HEK293 (cell line): ENCODE measurements around the gene IRX5.

Experiments used
- CTCF ChIA-PET: fragments of 350-600 bp; formaldehyde crosslinking; extraction: SDS; loops from one replicate; lab custom pipeline; 2021; ENCODE audit warnings: antibody characterized with exemption; lab: Yijun Ruan, JAX
- POLR2A ChIA-PET: fragments of 300-600 bp; formaldehyde crosslinking; extraction: SDS; loops from one replicate; lab custom pipeline; 2020; ENCODE audit warnings: antibody characterized with exemption, inconsistent platforms; lab: Yijun Ruan, JAX
- H3K27ac ChIP-seq: fragments of 200-500 bp; sonication (Bioruptor generic); 2 replicates; pipeline ENCODE4 v1.5.1; 2014; ENCODE audit warnings: low read depth, low read length, control low read depth, inconsistent platforms; ENCODE audit errors: extremely low read depth
- H3K36me3 ChIP-seq, 2 experiments: fragments of 200-500 bp in 1 of 2; sonication (Bioruptor generic) in 1 of 2; 1 replicate in 1 of 2; 2 replicates in 1 of 2; pipeline ENCODE4 v1.5.1; 2014 to 2017; ENCODE audit warnings: inconsistent platforms in 2 of 2, low read length in 2 of 2; ENCODE audit not compliant: control insufficient read depth in 2 of 2, insufficient read depth in 1 of 2
- H3K4me1 ChIP-seq: fragments of 200-500 bp; sonication (Bioruptor generic); 2 replicates; pipeline ENCODE4 v1.5.1; 2014; ENCODE audit warnings: mild to moderate bottlenecking, low read length, inconsistent platforms; ENCODE audit not compliant: control insufficient read depth, insufficient read depth
- H3K4me3 ChIP-seq: 2 replicates; pipeline ENCODE4 v1.5.1; 2011; ENCODE audit warnings: low read depth, mild to moderate bottlenecking, control low read depth, low read length, moderate library complexity
- H3K9me3 ChIP-seq: fragments of 200-500 bp; sonication (Bioruptor generic); 2 replicates; pipeline ENCODE4 v1.5.1; 2014; ENCODE audit warnings: low read depth, low read length, inconsistent platforms; ENCODE audit not compliant: control insufficient read depth, insufficient read depth
- BCL11A ChIP-seq: fragments of 450-650 bp; formaldehyde crosslinking; IDR thresholded peaks from 2 replicates; pipeline ENCODE4 v1.5.1; 2016; ENCODE audit warnings: low read depth, missing biosample characterization, missing genetic modification characterization
- EGR2 ChIP-seq: fragments of 450-650 bp; formaldehyde crosslinking; IDR thresholded peaks from 2 replicates; pipeline ENCODE4 v1.5.1; 2016; ENCODE audit warnings: low read depth, missing biosample characterization, missing genetic modification characterization
- GLI2 ChIP-seq: fragments of 450-650 bp; formaldehyde crosslinking; IDR thresholded peaks from 2 replicates; pipeline ENCODE4; 2017; ENCODE audit warnings: missing biosample characterization, missing genetic modification characterization, low read depth, borderline replicate concordance
- KLF16 ChIP-seq: fragments of 450-650 bp; formaldehyde crosslinking; IDR thresholded peaks from 2 replicates; pipeline ENCODE4 v1.5.1; 2017; ENCODE audit warnings: missing biosample characterization, missing genetic modification characterization
- OVOL3 ChIP-seq: fragments of 450-650 bp; formaldehyde crosslinking; IDR thresholded peaks from 2 replicates; pipeline ENCODE4 v1.5.1; 2016; ENCODE audit warnings: missing biosample characterization, missing genetic modification characterization
- PBX3 ChIP-seq: sonication (generic); formaldehyde crosslinking; IDR thresholded peaks from 2 replicates; pipeline ENCODE4 v1.8.1; 2022; ENCODE audit warnings: mild to moderate bottlenecking, moderate library complexity, missing genetic modification reagents
- PRDM6 ChIP-seq: fragments of 450-650 bp; formaldehyde crosslinking; IDR thresholded peaks from 2 replicates; pipeline ENCODE4 v1.5.1; 2017; ENCODE audit warnings: missing biosample characterization, missing genetic modification characterization
- RBAK ChIP-seq: fragments of 450-650 bp; formaldehyde crosslinking; IDR thresholded peaks from 2 replicates; pipeline ENCODE4 v1.5.1; 2016; ENCODE audit warnings: missing biosample characterization, missing genetic modification characterization
- SCRT2 ChIP-seq: fragments of 450-650 bp; formaldehyde crosslinking; IDR thresholded peaks from 2 replicates; pipeline ENCODE4 v1.5.1; 2016; ENCODE audit warnings: missing biosample characterization, missing genetic modification characterization
- TRIM28 ChIP-seq: IDR thresholded peaks from 2 replicates; pipeline ENCODE4 v1.6.1; 2011; ENCODE audit warnings: low read length, control low read depth, borderline replicate concordance
- TSHZ1 ChIP-seq: fragments of 450-650 bp; formaldehyde crosslinking; IDR thresholded peaks from 2 replicates; pipeline ENCODE4 v1.5.1; 2016; ENCODE audit warnings: missing biosample characterization, missing genetic modification characterization, borderline replicate concordance
- WT1 ChIP-seq: fragments of 450-650 bp; formaldehyde crosslinking; IDR thresholded peaks from 2 replicates; pipeline ENCODE4 v1.5.1; 2016; ENCODE audit warnings: missing biosample characterization, missing genetic modification characterization
- ZBTB1 ChIP-seq: fragments of 450-650 bp; formaldehyde crosslinking; IDR thresholded peaks from 2 replicates; pipeline ENCODE4 v1.5.1; 2016; ENCODE audit warnings: missing biosample characterization, missing genetic modification characterization
- ZBTB26 ChIP-seq: fragments of 450-650 bp; formaldehyde crosslinking; optimal IDR thresholded peaks from 2 replicates; pipeline ENCODE3; 2016; ENCODE audit warnings: missing biosample characterization, mild to moderate bottlenecking, missing genetic modification characterization
- ZEB2 ChIP-seq: fragments of 450-650 bp; formaldehyde crosslinking; IDR thresholded peaks from 2 replicates; pipeline ENCODE4 v1.5.1; 2016; ENCODE audit warnings: missing biosample characterization, missing genetic modification characterization
- ZNF114 ChIP-seq: fragments of 450-650 bp; formaldehyde crosslinking; IDR thresholded peaks from 2 replicates; pipeline ENCODE4 v1.5.0; 2017; ENCODE audit warnings: missing biosample characterization, missing genetic modification characterization
- ZNF140 ChIP-seq: fragments of 450-650 bp; formaldehyde crosslinking; IDR thresholded peaks from 2 replicates; pipeline ENCODE4 v1.5.1; 2016; ENCODE audit warnings: missing biosample characterization, missing genetic modification characterization
- ZNF350 ChIP-seq: fragments of 450-650 bp; formaldehyde crosslinking; IDR thresholded peaks from 2 replicates; pipeline ENCODE4 v1.5.0; 2017; ENCODE audit warnings: missing biosample characterization, mild to moderate bottlenecking, missing genetic modification characterization
- ZNF354C ChIP-seq: fragments of 450-650 bp; formaldehyde crosslinking; IDR thresholded peaks from 2 replicates; pipeline ENCODE4 v1.5.1; 2016; ENCODE audit warnings: missing biosample characterization, missing genetic modification characterization, low read depth, borderline replicate concordance
- ZNF37A ChIP-seq: fragments of 450-650 bp; IDR thresholded peaks from 2 replicates; pipeline ENCODE4 v1.5.1; 2018; ENCODE audit warnings: missing biosample characterization, missing genetic modification characterization
- ZNF391 ChIP-seq: fragments of 450-650 bp; formaldehyde crosslinking; IDR thresholded peaks from 2 replicates; pipeline ENCODE4 v1.5.1; 2016; ENCODE audit warnings: low read depth, missing biosample characterization, missing genetic modification characterization, borderline replicate concordance
- ZNF48 ChIP-seq: fragments of 450-650 bp; formaldehyde crosslinking; IDR thresholded peaks from 2 replicates; pipeline ENCODE4 v1.5.1; 2016; ENCODE audit warnings: missing biosample characterization, missing genetic modification characterization
- ZNF580 ChIP-seq: fragments of 450-650 bp; formaldehyde crosslinking; IDR thresholded peaks from 2 replicates; pipeline ENCODE4 v1.5.1; 2016; ENCODE audit warnings: missing biosample characterization, missing genetic modification characterization
- ZNF629 ChIP-seq: fragments of 450-650 bp; formaldehyde crosslinking; IDR thresholded peaks from 2 replicates; pipeline ENCODE4 v1.5.1; 2017; ENCODE audit warnings: missing biosample characterization, missing genetic modification characterization
- ZNF707 ChIP-seq: fragments of 450-650 bp; formaldehyde crosslinking; IDR thresholded peaks from 2 replicates; pipeline ENCODE4 v1.5.1; 2016; ENCODE audit warnings: missing biosample characterization, missing genetic modification characterization
- ZNF777 ChIP-seq: fragments of 450-650 bp; formaldehyde crosslinking; IDR thresholded peaks from 2 replicates; pipeline ENCODE4 v1.5.1; 2017; ENCODE audit warnings: missing biosample characterization, missing genetic modification characterization, borderline replicate concordance
- ZNF792 ChIP-seq: fragments of 450-650 bp; formaldehyde crosslinking; IDR thresholded peaks from 2 replicates; pipeline ENCODE4 v1.5.1; 2016; ENCODE audit warnings: missing biosample characterization, missing genetic modification characterization

The IRX5 gene

GRCh38 chr16:54953461-54953860 lies 22.8 kb downstream of the IRX5 start:
- no peaks in the 10 kb centered on the region for H3K4me1 ChIP-seq
- no peaks in the 10 kb centered on the region for H3K9me3 ChIP-seq
- POLR2A ChIA-PET = no interaction called here
- H3K4me3 ChIP-seq = no peak overlapping the region
- H3K36me3 ChIP-seq = no peaks in the 10 kb centered on the region
- H3K27ac ChIP-seq = no peak overlapping the region
- TF ChIP-seq RBAK (tag by site-specific recombination) = no peak
- no peak for TF ChIP-seq EGR2 (tag by site-specific recombination)
- TF ChIP-seq ZBTB26 (tag by site-specific recombination) = no peak
- TF ChIP-seq SCRT2 (tag by site-specific recombination) = no peak
- TF ChIP-seq OVOL3 (tag by site-specific recombination) = no peak
- no peak for TF ChIP-seq ZNF792 (tag by site-specific recombination)
- TF ChIP-seq ZNF37A (tag by site-specific recombination) = no peak
- TF ChIP-seq ZNF48 = no peak
- TF ChIP-seq TRIM28 = no peak
- TF ChIP-seq WT1 = no peak
- CTCF ChIA-PET = interaction anchor here (0.7 to 0.9 kb wide), 2 partner anchors 11 to 389 kb away, joined by 3 read pairs; no protein-coding TSS in a partner anchor

GRCh38 chr16:54954220-54954619 lies 23.6 kb downstream of the IRX5 start:
- Histone ChIP-seq H3K27ac (no peak overlapping the region), H3K4me1 (no peaks in the 10 kb centered on the region), H3K4me3 (no peak overlapping the region), H3K9me3 (no peaks in the 10 kb centered on the region), H3K36me3 (no peaks in the 10 kb centered on the region)
- TF ChIP-seq ZNF580 (tag by site-specific recombination) (no peak), ZNF350 (tag by site-specific recombination) (no peak), BCL11A (tag by site-specific recombination) (no peak), ZNF354C (tag by site-specific recombination) (no peak), TSHZ1 (no peak), KLF16 (tag by site-specific recombination) (no peak), ZNF140 (tag by site-specific recombination) (no peak), ZEB2 (tag by site-specific recombination) (no peak), ZNF391 (tag by site-specific recombination) (no peak)
- ChIA-PET CTCF (interaction anchor here (0.7 kb wide), 1 partner anchor 390 kb away, joined by 3 read pairs; no protein-coding TSS in a partner anchor), POLR2A (no interaction called here)

- Histone ChIP-seq H3K9me3 (no peaks in the 10 kb centered on the region), H3K36me3 (no peaks in the 10 kb centered on the region), H3K4me1 (no peaks in the 10 kb centered on the region), H3K27ac (no peak overlapping the region), H3K4me3 (no peak overlapping the region)
- POLR2A ChIA-PET = no interaction called here
- CTCF ChIA-PET = interaction anchor here (1.3 kb wide), 1 partner anchor 16 kb away, joined by 4 read pairs; no protein-coding TSS in a partner anchor
- TF ChIP-seq ZBTB1 (no peak), PRDM6 (tag by site-specific recombination) (no peak), PBX3 (no peak), ZNF777 (no peak), GLI2 (tag by site-specific recombination) (no peak), ZNF114 (tag by site-specific recombination) (no peak), ZNF629 (tag by site-specific recombination) (no peak), ZNF707 (no peak)
These were observed 25.1 kb downstream of the IRX5 start for GRCh38 chr16:54955757-54956156.
